ENCODE measurements around the gene GRM7. TPM values are rescaled to one million over a fixed set of nuclear protein-coding genes. Genes with fewer than 3 reads are reported as not detected.

The GRM7 gene
- total RNA-seq, 1 donor from 2014 or later, result not detected

DNA sequence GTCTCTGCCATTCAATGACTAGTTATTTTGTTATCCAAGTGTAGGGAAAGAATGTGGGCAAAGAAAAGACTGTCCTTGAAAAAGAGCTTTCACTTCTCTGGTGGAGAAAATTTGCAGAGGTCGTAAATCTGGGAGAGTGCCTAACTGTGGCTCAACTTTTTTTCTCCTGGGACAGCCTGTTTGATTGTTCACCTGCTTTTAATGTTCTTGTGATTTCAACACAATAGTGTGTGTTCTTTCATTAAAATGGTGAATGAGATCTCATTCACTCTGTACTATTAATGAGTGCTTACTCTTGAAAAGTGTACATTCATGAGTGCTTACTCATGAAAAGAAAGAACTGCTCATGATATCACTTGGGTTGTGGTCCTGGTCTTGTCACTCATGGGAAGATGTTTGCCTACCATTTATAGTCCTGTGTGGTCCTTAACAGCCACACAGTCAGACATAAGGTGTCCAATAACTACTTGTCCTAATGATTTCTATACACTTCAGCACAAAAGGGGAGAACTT is 567.3 kb downstream of the GRM7 start:
- TF ChIP-seq, protein P1, sequence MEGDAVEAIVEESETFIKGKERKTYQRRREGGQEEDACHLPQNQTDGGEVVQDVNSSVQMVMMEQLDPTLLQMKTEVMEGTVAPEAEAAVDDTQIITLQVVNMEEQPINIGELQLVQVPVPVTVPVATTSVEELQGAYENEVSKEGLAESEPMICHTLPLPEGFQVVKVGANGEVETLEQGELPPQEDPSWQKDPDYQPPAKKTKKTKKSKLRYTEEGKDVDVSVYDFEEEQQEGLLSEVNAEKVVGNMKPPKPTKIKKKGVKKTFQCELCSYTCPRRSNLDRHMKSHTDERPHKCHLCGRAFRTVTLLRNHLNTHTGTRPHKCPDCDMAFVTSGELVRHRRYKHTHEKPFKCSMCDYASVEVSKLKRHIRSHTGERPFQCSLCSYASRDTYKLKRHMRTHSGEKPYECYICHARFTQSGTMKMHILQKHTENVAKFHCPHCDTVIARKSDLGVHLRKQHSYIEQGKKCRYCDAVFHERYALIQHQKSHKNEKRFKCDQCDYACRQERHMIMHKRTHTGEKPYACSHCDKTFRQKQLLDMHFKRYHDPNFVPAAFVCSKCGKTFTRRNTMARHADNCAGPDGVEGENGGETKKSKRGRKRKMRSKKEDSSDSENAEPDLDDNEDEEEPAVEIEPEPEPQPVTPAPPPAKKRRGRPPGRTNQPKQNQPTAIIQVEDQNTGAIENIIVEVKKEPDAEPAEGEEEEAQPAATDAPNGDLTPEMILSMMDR (IDR thresholded peaks at IDR 0.05; ENCODE audit: insufficient read depth, low read length, severe bottlenecking), result no peak
- FAIRE-seq (no peak), DNase-seq (ENCODE audit: low read depth) (no peak)
- Histone ChIP-seq H3K4me3 (ENCODE audit: low read depth, low read length) (no peak overlapping the region), H3K27me3 (ENCODE audit: control insufficient read depth, insufficient read depth, low read length) (no peaks in the 10 kb centered on the region), H3K36me3 (ENCODE audit: control insufficient read depth, insufficient read depth, low read length) (no peaks in the 10 kb centered on the region)

DNA sequence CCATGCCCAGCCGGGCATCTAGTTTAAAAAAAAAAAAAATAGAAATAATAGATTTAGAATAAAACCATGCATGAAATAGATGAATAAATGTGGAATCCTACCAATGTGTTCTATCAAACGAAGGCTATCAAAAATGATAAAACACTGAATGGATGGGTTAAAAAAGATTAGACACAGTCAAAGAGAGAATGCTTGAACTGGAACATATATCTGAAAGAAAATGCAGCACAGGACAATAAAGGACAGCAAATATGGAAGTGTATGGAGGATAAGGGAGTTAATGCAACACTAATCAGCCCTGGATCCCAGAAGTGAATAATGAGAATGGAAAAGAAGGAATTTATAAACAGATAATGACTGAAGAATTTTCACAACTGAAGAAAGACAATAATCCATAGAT is 571.7 kb downstream of the GRM7 start:
- Histone ChIP-seq H3K36me3 (ENCODE audit: control insufficient read depth, insufficient read depth, low read length) (no peaks in the 10 kb centered on the region), H3K27me3 (ENCODE audit: control insufficient read depth, insufficient read depth, low read length) (no peaks in the 10 kb centered on the region), H3K4me3 (ENCODE audit: low read depth, low read length) (no peak overlapping the region)
- DNase-seq (ENCODE audit: low read depth) (no peak), FAIRE-seq (no peak)
- TF ChIP-seq, protein P1 (IDR thresholded peaks at IDR 0.05; ENCODE audit: insufficient read depth, low read length, severe bottlenecking), result no peak

DNA sequence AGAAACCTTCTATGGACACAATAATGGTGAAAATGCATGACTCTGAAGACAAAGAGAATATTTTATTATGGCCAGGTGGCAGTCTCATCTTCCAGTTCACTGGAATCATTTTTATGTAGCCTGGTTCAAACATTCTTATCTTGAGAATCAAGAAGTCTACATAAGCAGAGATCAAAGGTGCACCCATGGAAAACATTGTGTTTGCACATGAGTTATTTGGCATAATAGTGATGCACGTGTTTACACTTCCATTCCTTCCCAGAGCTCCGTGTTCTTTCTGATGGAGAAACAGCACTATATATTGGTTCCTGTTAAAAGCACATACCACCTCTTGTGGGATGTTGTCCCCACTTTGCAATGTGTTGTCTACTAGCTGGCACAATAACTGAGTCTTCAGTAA is 572.2 kb downstream of the GRM7 start:
- Histone ChIP-seq H3K36me3 (ENCODE audit: control insufficient read depth, insufficient read depth, low read length) (no peaks in the 10 kb centered on the region), H3K4me3 (ENCODE audit: low read depth, low read length) (no peak overlapping the region), H3K27me3 (ENCODE audit: control insufficient read depth, insufficient read depth, low read length) (no peaks in the 10 kb centered on the region)
- no peak for DNase-seq (ENCODE audit: low read depth)
- FAIRE-seq, result no peak
- TF ChIP-seq, protein P1 (IDR thresholded peaks at IDR 0.05; ENCODE audit: insufficient read depth, low read length, severe bottlenecking), result no peak

DNA sequence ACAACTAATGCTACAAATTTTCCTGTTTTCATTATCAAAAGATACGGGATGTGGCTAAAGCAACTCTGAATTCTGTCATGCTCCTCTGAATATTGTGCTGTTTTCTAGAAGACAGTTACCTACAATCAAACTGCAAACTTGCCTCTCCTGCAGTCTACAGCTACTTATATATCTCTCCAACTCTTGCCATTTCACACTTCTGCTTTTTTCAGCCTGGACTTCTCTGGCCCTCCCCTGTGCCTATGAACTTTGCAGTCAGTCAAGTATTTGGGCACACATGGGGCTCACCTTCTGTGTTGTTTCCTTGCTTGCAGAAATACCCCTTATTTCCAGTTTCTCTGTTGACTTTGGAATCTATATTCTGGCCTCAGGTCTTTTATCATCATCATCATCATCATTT is 575.6 kb downstream of the GRM7 start:
- DNase-seq (ENCODE audit: low read depth) (no peak), FAIRE-seq (no peak)
- TF ChIP-seq, protein P1 (IDR thresholded peaks at IDR 0.05; ENCODE audit: insufficient read depth, low read length, severe bottlenecking), result no peak
- Histone ChIP-seq H3K36me3 (ENCODE audit: control insufficient read depth, insufficient read depth, low read length) (no peaks in the 10 kb centered on the region), H3K4me3 (ENCODE audit: low read depth, low read length) (no peak overlapping the region), H3K27me3 (ENCODE audit: control insufficient read depth, insufficient read depth, low read length) (no peaks in the 10 kb centered on the region)

DNA sequence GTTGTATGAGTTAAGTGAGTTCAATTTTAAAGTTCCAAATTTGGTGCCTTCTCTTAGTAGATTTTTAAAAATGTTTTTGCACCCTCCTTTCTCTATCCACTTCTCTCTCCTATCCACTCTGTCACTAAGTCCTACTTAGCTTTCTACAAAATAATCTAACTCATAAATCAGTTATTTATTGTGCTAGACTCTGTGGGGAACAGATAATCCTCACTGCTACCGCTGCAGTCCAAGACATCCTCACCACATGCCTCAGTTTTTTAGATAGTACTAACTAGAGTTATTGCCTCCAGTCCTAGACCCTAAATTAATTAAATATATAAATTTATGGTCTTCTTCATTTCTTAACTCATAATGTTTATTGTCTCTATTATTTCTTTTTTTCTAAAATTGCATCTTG is 576.3 kb downstream of the GRM7 start:
- DNase-seq (ENCODE audit: low read depth), result no peak
- FAIRE-seq, result no peak
- Histone ChIP-seq H3K27me3 (ENCODE audit: control insufficient read depth, insufficient read depth, low read length) (no peaks in the 10 kb centered on the region), H3K36me3 (ENCODE audit: control insufficient read depth, insufficient read depth, low read length) (no peaks in the 10 kb centered on the region), H3K4me3 (ENCODE audit: low read depth, low read length) (no peak overlapping the region)
- TF ChIP-seq, protein P1 (IDR thresholded peaks at IDR 0.05; ENCODE audit: insufficient read depth, low read length, severe bottlenecking), result no peak

DNA sequence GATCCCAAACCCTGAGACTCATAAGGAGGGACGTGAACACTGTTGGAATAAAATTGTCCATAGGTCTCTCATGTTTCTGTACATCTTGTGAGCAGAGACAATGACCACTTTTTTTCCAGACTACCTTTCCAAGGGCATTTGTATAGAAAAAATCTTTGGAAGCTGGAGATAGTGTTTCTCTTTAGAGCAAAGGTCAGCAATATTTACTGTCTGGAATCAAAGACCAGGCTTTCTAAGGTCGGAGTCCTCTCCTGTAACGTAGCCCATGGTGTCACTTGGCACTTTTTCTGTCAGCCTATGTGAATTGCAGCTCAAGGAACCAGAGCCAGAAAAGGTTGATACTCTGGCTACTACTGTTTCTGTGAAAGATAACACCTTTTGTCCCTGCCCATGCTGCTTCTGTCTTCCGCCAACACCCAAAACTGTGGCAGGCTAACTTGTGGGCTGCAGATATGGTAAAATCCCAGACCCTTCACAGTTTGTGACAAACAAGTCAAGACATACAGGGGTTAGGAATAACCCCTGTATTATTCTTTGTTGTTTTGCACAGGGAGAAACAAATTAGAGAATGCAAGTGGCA is 578.3 kb downstream of the GRM7 start:
- TF ChIP-seq, protein P1 (IDR thresholded peaks at IDR 0.05; ENCODE audit: insufficient read depth, low read length, severe bottlenecking), result no peak
- no peak for FAIRE-seq

More for the DNA sequence above, 578.3 kb downstream of the GRM7 start:
- no peaks in the 10 kb centered on the region for H3K27me3 ChIP-seq (ENCODE audit: control insufficient read depth, insufficient read depth, low read length)
- no peak for DNase-seq (ENCODE audit: low read depth)
- H3K36me3 ChIP-seq (ENCODE audit: control insufficient read depth, insufficient read depth, low read length), result no peaks in the 10 kb centered on the region
- no peak overlapping the region for H3K4me3 ChIP-seq (ENCODE audit: low read depth, low read length)

Measured in bronchial epithelial cell (primary cell).